DMS153 treated with DMSO at 0.1 percent for 48 hours (cell line): Measurements from ENCODE around the gene DENND4C.
"Not testable (repeated sequence)": the region's sequence is repeated elsewhere in the genome, so short reads cannot be mapped to it uniquely, and the experiment has no call there.

Source experiments
- DNase-seq: peaks from one replicate; lab custom pipeline; 2025; ENCODE audit not compliant: unreplicated experiment; lab: John Stamatoyannopoulos, UW

DENND4C gene

GRCh38 chr9:19408693-19409400, 178.4 kb downstream of the DENND4C start, which contains the start of gene ACER2:
ACER2 (plus strand) TSS chr9:19409009; CDS start chr9:19409085, 76 bp downstream.
- peak; percentile 94 for DNase-seq

- no peak for DNase-seq
Observed at GRCh38 chr9:19409401-19410194, 179.1 kb downstream of the DENND4C start.

GRCh38 chr9:19410195-19410503, 179.7 kb downstream of the DENND4C start:
- DNase-seq: no peak

- DNase-seq: no peak
Observed at GRCh38 chr9:19410594-19410993, 180.1 kb downstream of the DENND4C start.

GRCh38 chr9:19411316-19411715, 180.8 kb downstream of the DENND4C start:
- DNase-seq: no peak

- DNase-seq: not testable (repeated sequence)
Observed at GRCh38 chr9:19413456-19413855, 183.0 kb downstream of the DENND4C start.

GRCh38 chr9:19416143-19416542, 185.7 kb downstream of the DENND4C start:
- no peak for DNase-seq

- DNase-seq: no peak
Observed at GRCh38 chr9:19420877-19421276, 190.4 kb downstream of the DENND4C start.
